IPS-18c (cell line): ENCODE measurements around the gene MMP10.

Experiments
- H3K4me3 ChIP-seq: 2 replicates; pipeline ENCODE4 v1.7.0; 2013; ENCODE audit warnings: low read depth, mild to moderate bottlenecking, low read length, moderate library complexity; ENCODE audit not compliant: insufficient read depth
- H3K9me3 ChIP-seq: one replicate; pipeline ENCODE4 v1.6.1; 2013; ENCODE audit warnings: mild to moderate bottlenecking, low read length, moderate library complexity; ENCODE audit not compliant: control insufficient read depth, insufficient read depth

Gene MMP10

GRCh38 chr11:102791271-102792036 is 11.0 kb upstream of the MMP10 start:
- no peaks in the 10 kb centered on the region for H3K9me3 ChIP-seq

DNA sequence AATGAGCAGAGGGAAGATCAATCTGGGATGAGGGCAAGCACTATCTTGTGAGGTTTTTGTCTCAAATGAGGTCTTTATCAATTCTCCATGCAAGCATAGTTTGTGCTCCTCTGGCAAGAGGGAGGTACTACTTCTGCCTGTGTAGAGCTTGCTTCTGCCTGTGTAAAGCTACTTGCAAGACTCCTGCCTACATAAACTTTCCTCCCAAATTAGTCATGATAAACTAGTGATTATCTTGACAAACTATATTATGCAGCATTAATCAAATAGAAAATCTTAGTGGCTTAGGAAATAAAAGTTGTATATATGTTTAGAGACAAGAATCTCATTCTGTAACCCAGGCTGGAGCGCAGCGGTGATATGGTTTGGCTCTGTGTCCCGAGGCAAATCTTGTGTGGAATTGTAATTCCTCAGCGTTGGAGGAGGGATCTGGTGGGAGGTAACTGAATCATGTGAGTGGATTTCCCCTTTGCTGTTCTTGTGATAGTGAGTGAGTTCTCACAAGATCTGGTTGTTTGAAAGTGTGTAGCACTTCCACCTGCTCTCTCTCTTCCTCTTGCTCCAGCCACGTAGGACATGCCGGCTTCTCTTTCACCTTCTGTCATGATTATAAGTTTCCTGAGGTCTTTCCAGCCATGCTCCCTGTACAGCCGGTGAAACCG is 8.0 kb upstream of the MMP10 start:
- no peak overlapping the region for H3K4me3 ChIP-seq
- H3K9me3 ChIP-seq, result no peaks in the 10 kb centered on the region

More at GRCh38 chr11:102791271-102792036, 11.0 kb upstream of the MMP10 start:
- H3K4me3 ChIP-seq, result no peak overlapping the region

DNA sequence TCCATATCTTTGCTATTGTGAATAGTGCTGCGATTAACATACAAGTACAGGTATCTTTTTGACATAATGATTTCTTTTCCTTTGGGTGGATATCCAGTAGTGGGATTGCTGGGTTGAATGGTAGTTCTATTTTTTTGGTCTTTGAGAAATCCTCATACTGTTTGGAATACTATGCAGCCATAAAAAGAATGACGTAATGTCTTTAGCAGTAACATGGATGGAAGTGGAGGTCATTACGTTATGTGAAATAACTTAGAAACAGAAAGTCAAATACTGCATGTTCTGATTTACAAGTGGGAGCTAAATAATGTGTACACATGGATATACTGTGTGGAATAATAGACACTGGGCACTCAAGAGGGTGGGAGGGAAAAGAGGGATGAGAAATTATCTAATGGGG is 4.0 kb upstream of the MMP10 start:
- Histone ChIP-seq H3K4me3 (no peak overlapping the region), H3K9me3 (no peaks in the 10 kb centered on the region)

DNA sequence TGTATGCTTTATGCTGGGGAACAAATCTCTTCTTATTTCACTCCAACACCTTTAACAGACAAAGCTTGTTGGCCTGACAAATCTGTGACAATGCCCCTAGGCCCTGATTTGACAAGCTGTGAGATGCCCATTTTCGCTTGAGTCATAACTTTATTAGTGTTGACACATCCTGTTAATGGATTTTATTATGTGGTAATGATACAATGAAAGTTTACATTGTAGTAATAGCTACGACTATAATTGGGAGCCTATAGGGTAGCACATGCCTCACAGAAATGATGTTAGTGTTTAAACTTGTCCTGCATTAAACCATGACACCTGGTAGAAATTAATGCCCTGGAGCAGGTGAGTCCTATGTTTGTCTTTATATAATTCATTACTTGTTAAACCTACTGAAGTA is 3.3 kb upstream of the MMP10 start:
- Histone ChIP-seq H3K4me3 (no peak overlapping the region), H3K9me3 (no peaks in the 10 kb centered on the region)

- no peak overlapping the region for H3K4me3 ChIP-seq
- H3K9me3 ChIP-seq, result no peaks in the 10 kb centered on the region
These were observed 2.6 kb upstream of the MMP10 start for GRCh38 chr11:102783016-102783415.

- no peak overlapping the region for H3K4me3 ChIP-seq
- no peaks in the 10 kb centered on the region for H3K9me3 ChIP-seq
These were observed 1.2 kb upstream of the MMP10 start for GRCh38 chr11:102781676-102782075.

DNA sequence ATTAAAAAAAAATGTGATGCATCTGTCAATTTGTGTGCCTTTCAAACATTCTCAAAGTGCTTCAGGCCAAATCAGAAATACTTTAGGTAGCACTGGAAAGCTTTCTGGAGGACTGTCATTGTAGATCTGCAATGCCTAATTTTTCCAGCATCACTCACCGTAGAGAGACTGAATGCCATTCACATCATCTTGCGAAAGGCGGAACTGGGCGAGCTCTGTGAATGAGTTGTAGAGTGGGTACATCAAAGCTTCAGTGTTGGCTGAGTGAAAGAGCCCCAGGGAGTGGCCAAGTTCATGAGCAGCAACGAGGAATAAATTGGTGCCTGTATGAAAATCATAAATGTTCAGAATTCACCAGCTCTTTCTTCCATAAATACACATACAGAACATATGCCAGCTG is 4.0 kb downstream of the MMP10 start:
- Histone ChIP-seq H3K9me3 (no peaks in the 10 kb centered on the region), H3K4me3 (no peak overlapping the region)

DNA sequence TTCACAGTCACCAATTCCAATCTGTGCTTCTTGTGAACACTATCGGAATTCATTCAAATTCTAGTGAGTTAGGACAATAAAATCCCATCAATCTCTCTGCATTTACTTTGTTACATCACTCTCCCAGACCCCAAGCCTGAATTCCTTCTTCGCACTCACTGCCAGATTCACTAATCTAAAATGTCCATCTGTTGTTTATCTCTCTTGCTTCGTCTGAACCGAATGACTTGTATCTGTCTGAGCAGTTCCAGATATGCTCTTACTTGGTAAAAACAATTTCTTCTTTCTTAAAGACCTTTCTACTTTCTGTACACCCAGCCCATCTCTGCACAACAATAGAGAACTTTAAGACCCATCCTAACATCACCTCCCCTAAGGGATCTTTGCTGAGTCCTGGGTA is 7.0 kb downstream of the MMP10 start:
- Histone ChIP-seq H3K9me3 (no peaks in the 10 kb centered on the region), H3K4me3 (no peak overlapping the region)

GRCh38 chr11:102771351-102771750 is 9.1 kb downstream of the MMP10 start:
- Histone ChIP-seq H3K9me3 (no peaks in the 10 kb centered on the region), H3K4me3 (no peak overlapping the region)

GRCh38 chr11:102770191-102770590 is 10.2 kb downstream of the MMP10 start:
- Histone ChIP-seq H3K4me3 (no peak overlapping the region), H3K9me3 (no peaks in the 10 kb centered on the region)

- H3K9me3 ChIP-seq, result no peaks in the 10 kb centered on the region
- H3K4me3 ChIP-seq, result no peak overlapping the region
These were observed 12.6 kb downstream of the MMP10 start for GRCh38 chr11:102767800-102768199.

DNA sequence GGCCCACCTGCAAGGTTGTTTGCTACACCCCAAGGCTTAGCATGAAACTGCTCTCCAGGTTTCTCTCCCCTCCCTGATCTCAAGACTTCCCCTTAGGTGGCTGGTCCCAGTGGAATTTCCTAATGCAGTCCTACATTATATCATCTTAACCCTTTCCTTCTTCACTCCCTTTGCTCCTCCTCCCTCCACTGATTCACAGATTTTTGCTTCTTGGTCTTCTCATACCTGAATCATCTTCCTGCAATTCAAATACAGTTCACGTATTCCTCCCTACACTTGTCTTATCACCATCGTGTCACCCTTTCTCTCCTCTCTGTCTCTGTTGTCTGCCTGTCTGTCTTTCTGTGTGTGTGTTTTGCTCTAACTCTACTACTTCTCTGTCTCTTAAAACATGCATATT is 17.0 kb downstream of the MMP10 start:
- no peak overlapping the region for H3K4me3 ChIP-seq
- no peaks in the 10 kb centered on the region for H3K9me3 ChIP-seq

GRCh38 chr11:102762361-102762767 is 18.1 kb downstream of the MMP10 start:
- no peak overlapping the region for H3K4me3 ChIP-seq
- H3K9me3 ChIP-seq, result no peaks in the 10 kb centered on the region

DNA sequence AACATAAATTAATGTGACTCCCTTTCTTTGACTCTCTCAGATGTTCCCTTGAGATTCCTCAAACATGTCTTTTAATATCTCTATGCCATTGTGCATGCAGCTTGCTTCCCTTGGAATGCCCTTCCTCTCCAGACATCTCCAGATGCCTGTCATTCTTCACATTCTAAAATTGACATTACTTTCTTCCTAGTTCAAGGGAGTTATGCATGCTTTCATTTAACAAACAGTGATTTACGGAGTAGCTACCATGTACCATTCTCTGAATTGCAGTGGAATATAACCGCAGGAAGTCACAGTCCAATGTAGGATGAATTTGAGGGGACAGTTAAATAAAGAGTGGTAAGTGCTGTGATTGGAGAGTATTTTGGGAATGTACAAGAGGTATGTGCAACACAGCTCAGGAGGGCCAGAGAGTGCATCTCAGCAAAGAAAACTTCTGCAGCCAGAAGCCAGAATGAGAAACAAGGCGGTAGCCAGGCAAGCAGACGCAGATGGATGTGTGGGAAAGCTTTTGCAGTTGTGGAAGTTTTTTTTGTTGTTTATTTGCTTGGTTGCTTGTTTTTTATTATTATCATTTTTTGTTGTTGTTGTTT is 18.7 kb downstream of the MMP10 start:
- H3K4me3 ChIP-seq, result no peak overlapping the region

DNA sequence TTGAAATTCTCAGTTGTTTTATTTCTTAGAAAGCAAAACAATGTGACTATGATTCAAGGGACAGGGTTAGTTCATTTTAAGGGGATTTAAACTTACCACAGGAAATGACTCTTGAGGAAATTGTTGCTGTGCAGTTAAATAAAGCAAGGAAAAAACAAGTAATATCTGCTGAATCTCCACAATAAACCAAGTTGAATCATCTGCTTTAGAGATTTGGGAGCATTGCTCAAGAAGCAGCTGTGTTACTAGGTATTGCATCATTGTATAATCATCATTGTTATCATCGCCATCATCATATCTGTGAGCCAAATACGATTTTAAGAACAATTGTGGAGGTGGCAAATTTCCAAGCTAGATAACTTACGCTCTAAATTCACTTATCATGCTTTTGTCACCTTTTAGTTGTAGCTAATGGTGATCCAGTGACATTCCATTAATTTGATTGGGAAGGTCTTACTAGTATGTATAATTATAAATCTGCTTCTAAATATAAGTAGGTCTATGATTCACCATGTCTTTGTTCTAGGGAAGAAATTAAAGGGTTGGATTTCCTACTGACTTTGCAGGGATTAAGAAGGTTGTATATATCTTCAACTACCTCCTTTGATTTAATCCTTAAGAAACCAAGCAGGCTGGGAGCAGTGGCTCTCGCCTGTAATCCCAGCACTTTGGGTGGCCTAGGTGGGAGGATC is 19.9 kb downstream of the MMP10 start:
- Histone ChIP-seq H3K9me3 (no peaks in the 10 kb centered on the region), H3K4me3 (no peak overlapping the region)

More for the DNA sequence above, 18.7 kb downstream of the MMP10 start:
- no peaks in the 10 kb centered on the region for H3K9me3 ChIP-seq

DNA sequence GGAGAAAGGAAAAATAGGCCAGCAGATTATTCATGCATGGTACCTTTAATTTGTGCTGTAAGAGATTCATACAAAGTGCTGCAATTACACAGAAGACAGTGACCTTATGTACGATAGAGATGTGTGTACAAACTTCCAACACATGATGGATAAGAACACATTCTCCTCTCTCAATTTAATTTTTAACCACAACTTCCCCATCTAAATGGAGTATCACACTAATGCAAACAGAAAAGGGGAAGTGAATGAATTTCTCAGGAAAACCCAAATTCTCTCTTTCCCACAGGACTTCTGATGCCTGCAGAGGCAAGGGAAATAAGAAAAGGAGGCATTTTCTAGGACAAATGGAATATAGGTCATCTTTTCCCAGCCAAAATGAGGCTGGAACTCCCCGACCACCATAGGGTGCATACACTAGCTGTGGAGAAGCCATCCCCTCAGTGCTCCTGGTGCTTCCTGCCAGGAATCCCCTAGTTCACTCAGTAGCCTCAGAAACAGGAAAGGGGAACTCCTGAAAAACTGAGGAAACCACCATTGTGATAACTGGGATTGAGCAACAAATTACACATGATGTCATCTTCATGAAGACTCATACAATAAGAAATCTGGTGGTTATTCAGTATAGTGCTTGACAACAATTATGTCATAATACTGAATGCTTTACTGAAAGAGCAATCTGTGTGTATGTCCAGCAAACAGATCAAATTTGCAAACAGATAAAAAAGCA is 22.4 kb downstream of the MMP10 start:
- Histone ChIP-seq H3K9me3 (no peaks in the 10 kb centered on the region), H3K4me3 (no peak overlapping the region)

DNA sequence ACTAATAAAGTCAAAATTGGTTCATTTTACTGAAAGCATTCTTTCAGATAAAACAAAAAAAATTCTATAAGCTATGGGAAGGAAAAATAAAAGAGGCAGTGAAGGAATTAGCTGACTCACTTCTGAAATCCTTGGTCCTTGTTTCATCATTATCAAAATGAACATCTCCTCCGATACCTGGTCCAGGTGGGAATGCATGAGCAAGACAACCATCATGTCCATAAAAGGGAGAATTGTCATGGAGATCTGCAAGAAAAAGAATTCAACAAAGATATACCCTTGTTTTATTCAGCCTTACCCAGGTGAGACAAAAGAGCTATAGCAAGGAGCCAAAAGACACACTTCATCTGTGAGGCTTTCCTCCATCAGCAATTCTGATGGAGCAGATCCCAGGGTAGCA is 27.2 kb downstream of the MMP10 start:
- no peaks in the 10 kb centered on the region for H3K9me3 ChIP-seq
- H3K4me3 ChIP-seq, result no peak overlapping the region
